HG02588 (cell line): ENCODE measurements around the gene LRPAP1.
"Not testable (repeated sequence)": the region's sequence is repeated elsewhere in the genome, so short reads cannot be mapped to it uniquely, and the experiment has no call there.

Experiments used
- ATAC-seq: cut with Tn5 transposase; IDR thresholded peaks from one replicate; pipeline ENCODE4 v1.9.1; 2021; ENCODE audit warnings: mild to moderate bottlenecking, moderate library complexity; ENCODE audit not compliant: unreplicated experiment

The LRPAP1 gene

GRCh38 chr4:3531879-3532750 is at the start of gene LRPAP1:
LRPAP1 (minus strand) TSS chr4:3532422; CDS start chr4:3532412, 10 bp downstream.
- ATAC-seq, result peak; percentile 81

DNA sequence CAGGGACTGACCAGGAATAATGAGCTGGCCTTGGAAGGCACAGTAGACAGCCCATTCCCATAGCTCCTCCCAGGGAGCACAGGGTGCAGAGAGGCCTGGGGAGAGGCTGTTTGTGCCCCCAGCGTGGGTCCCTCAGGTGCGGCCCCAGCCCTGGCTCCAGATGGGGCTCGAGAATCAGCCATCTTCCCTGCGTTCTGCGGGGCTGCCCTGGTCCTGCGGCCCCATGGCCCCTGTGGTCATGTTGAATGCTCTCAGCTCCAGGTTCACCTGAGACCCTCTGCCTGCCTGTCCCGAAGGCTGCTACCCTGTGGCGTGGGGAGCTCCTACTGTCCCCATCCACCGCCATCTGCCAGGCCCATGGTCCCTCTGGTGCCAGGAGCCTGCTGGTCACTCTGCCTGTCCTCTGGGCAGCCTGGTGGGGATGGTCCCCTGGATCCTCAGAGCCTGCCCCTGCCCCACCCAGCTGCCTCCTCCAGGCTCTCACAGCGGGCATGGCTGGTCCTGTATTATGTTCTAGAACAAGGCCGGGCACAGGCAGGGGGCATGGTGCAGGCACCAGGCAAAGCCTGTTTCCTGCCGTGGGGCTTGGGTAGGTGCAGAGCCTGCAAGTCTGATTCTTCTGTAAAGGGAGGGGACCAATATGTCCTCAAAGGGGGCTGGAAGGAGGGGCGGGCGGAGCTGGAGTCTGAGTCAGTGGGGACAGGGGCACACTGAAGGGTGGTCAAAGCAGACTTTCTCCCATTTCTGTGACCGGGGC is 49.3 kb upstream of the LRPAP1 start:
- not testable (repeated sequence) for ATAC-seq

DNA sequence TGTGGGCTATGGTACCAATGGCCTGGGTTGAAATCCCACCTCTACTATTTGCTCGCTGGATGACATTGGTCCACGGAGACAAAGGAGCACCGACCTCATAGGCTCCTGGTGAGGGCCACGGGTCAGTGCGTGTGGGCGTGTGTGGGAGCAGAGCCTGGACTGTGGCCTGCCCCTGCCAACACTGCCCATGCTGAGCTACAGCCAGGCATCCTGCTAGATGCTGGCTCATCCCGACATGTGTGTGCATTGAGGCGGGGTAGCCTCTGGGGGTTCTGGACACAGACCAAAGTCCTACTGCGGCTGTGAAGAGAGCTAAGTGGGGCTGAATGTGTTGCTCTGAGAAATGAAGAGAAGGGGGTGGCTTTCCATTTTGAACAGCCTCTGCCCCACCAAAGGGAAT is 48.6 kb upstream of the LRPAP1 start:
- not testable (repeated sequence) for ATAC-seq

DNA sequence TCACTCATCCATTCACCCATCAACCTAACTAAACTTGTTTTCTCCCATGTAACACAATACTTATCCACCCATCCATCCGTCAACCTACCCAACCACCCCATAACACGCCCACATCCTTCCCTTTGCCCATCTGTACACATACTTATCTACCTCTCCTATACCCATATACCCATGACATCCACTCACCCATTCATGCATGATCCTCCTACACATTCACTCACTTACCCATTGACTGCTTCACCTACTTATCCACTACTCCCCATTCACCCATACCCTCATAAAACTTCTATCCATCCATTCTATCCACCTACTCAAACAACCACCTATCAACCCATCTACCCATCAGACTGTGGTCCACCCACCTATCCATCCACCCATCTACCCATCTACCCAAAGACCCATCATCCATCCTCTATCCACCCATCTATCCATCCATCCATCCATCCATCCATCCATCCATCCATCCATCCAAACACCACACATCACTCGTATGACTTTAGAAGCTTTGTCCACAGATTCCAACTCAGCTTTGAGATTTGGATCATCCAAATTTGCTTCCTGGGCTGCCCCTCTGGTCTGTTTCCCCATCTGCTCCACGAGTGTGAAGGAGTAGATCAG is 46.4 kb upstream of the LRPAP1 start:
- not testable (repeated sequence) for ATAC-seq

DNA sequence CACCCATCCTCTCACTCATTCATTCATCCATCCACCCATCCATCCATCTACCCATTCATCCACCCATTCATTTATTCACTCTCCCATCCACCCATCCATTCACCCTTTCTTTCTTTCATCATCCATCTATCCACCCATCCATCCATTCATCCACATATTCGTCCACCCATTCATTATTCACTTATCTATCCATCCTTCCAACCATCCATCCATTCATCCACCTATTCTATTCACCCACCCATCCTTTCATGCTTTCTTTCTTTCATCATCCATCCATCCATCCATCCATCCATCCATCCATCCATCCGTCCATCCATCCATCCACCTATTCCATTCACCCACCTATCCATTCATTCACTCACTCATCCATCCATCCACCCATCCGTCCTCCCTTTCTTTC is 45.8 kb upstream of the LRPAP1 start:
- not testable (repeated sequence) for ATAC-seq

DNA sequence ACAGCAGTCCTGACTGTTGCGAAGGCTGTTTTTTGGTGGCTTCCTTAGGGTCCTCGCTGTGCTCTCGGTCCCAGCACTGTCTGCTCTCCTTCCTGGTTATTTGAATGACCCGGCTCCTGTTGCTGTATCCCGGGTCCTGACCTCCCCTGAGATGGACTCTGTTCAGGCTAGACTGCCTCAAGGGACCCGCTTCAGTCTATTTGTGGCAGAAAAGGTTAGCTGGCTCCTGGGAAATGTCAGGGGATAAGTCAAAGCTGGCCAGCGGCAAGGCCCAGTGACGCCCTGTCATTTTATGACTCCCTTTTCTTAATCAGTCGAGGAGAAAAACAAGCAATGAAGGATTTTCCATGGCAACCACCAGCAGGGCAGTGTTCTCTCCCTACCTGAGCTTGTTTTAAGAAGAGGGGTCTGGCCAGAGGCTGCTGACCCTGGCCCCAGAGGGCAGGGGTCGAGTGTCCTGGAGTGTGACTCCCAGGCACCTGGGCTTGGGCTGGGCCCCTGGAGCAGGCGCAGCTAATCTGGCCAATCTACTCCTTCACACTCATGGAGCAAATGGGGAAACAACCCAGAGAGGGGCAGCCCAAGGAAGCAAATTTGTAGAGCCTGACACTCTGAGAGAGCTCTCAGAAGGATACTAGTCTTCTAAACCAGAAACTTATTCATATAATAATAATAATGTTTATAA is 45.1 kb upstream of the LRPAP1 start:
- not testable (repeated sequence) for ATAC-seq

DNA sequence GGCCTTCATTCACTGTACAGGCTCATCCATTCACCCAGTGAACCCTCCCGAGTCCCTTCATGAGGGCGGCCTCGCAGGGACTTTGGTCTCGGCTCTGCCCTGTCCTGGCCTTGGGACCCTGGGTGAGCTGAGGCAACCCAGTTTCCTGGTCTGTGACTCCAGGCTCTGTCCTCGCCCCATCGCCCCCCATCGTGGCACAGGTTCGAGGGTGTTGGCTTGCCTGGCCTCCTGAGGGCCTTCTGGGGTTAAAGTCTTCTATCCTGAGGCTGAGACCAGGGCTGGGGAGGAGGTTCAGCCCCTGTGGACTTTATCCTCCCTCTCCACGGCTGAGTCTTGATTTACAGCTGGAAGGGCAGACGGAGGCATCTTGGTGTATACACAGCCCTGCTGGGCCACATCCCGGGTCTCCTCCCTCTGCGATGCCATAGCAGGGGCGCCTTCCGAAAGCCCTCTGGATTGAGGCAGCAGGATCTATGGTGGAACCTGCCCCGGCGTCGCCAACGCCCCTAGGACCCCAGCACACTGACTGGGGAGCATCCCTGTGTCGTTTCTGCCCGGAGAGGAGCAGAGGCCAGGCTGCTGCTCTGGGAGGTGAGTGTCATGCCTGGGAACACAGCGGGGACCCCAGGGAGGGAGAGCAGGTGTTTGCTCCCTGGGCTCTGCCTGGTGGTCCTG is 44.4 kb upstream of the LRPAP1 start:
- not testable (repeated sequence) for ATAC-seq

- ATAC-seq, result not testable (repeated sequence)
Measured at GRCh38 chr4:3575426-3576369, 43.5 kb upstream of the LRPAP1 start.

GRCh38 chr4:3574865-3575264 is 42.6 kb upstream of the LRPAP1 start:
- not testable (repeated sequence) for ATAC-seq

- ATAC-seq, result not testable (repeated sequence)
Measured at GRCh38 chr4:3574346-3574745, 42.1 kb upstream of the LRPAP1 start.

DNA sequence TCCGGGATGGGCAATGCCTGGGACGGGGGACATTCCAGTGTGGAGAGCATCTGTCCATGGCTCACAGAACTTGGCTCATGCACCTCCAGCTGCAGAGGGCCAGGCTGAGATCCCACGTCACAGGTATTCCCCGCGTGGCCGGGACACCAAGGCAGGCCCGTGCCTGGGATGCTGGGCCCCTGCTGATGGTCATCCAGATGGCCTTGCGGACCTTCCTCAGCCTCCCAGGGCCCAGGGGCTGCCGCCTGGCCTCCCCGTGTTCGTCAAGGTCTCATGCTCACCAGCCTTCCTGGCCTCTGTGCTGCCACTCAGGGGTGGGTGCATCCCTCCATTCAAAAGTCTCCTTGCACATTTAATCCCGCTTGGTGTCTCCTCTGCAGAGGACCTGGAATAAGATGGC is 40.9 kb upstream of the LRPAP1 start:
- no peak for ATAC-seq

DNA sequence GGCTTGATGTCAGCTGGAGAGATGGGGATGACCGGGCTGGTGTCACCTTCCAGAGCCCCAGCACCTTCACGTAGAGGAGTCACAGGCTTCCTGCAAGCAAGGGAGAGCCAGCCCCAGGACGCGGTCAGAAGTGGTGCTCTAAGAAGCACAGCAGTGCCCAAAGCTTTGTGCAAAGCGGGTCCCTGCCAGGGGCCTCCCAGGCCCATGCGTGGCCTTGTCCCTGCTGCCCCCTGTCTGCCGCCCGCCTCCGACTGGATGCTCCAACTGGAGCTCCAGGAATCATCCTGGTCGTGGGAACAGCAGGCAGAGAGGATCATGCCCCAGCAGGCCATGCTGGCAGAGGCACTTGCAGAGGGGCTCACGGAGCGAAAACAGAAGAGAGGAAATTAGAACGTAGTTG is 40.1 kb upstream of the LRPAP1 start:
- no peak for ATAC-seq

GRCh38 chr4:3571921-3572320 is 39.7 kb upstream of the LRPAP1 start:
- no peak for ATAC-seq

DNA sequence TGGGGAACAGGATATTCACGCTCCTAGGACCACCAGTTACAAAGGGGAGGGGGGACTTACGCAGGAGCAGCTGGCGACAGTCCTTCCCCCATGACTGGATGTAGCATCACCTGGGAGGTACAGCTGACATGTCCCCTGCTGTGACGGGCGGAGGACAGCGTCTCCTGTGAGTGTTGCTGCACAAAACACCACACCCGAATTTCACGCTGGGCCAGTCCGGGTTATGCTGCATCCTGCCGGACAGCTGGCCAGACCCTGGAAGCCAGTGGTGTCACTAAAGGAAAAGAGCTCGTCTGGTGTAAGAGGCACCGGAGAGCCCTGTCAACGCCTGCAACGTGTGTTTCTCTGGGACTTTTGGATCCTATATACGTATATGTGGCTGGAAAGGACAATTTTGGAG is 38.7 kb upstream of the LRPAP1 start:
- not testable (repeated sequence) for ATAC-seq

GRCh38 chr4:3569611-3570010 is 37.4 kb upstream of the LRPAP1 start:
- ATAC-seq, result not testable (repeated sequence)

DNA sequence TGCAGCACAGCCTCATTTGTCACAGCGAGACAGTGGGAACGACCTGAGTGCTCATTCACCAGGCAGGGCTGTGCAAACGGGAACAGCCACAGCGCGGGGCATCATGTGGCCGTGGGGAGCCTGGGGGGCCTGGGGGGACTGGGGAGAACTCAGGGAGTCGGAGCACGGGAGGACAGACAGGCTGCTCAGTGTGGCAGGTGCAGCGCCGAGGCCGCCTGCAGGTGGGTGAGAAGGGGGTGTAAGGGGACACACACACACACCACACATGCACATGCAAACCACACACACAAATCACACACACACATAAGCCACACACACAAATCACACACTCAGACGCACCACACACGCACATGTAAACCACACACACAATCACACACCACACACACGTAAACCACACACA is 34.5 kb upstream of the LRPAP1 start:
- not testable (repeated sequence) for ATAC-seq

DNA sequence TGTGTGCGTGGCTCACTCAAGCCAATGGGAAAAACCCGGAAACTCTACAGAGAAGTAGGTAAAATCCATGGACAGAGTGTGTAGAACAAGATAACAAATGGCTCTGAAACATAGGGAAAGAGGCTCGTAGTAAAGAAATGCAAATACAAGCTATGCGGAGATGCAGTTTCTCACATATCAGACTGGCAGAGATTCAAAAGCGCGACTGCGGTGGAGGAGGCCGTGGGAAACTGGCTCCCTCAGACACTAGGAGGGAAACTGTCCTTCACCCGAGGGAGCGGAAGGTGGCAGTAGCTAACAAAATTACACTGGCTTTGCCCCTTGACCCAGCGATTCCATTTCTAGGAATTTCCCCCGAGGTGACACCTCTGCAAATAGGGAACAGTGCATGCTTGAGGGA is 34.1 kb upstream of the LRPAP1 start:
- not testable (repeated sequence) for ATAC-seq

DNA sequence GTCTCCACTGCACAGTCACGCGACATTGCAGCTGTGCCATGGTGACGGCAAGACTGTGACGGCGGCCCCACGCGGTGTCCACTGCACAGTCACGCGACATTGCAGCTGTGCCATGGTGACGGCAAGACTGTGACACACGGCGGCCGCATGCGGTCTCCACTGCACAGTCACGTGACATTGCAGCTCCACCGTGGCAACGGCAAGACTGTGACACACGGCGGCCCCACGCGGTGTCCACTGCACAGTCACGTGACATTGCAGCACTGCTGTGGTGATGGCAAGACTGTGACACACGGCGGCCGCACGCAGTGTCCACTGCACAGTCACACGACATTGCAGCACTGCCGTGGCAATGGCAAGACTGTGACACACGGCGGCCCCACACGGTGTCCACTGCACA is 32.7 kb upstream of the LRPAP1 start:
- not testable (repeated sequence) for ATAC-seq

- ATAC-seq, result no peak
Measured at GRCh38 chr4:3563403-3563802, 31.2 kb upstream of the LRPAP1 start.
